Activated CD8-positive, alpha-beta T cell treated with anti-CD3 and anti-CD28 coated beads for 36 hours (primary cell): ENCODE measurements around the gene ANKRD2. TPM values are rescaled to one million over a fixed set of nuclear protein-coding genes. Genes with fewer than 3 reads are reported as not detected.

Experiments
- ATAC-seq: fragments of 200-7000 bp; cut with Tn5 transposase; one replicate; pipeline ENCODE4 v1.10.0; 2021; ENCODE audit warnings: mild to moderate bottlenecking, moderate library complexity
- CTCF ChIA-PET: fragments of 350-600 bp; sonication (Branson Sonifier 250); formaldehyde crosslinking; loops from one replicate; lab custom pipeline; 2021; ENCODE audit warnings: antibody characterized with exemption; lab: Charles Lee
- POLR2A ChIA-PET: fragments of 350-600 bp; sonication (Branson Sonifier 250); formaldehyde crosslinking; loops from one replicate; lab custom pipeline; 2021; ENCODE audit warnings: antibody characterized with exemption; lab: Charles Lee
- DNase-seq: peaks from one replicate; pipeline ENCODE4 v3.0.0-alpha.2; 2020
- H3K27ac Mint-ChIP-seq: one replicate; pipeline ENCODE4 v1.8.0; 2021; ENCODE audit warnings: mild to moderate bottlenecking, mixed read lengths
- H3K27me3 Mint-ChIP-seq: one replicate; pipeline ENCODE4 v1.8.0; 2021; ENCODE audit warnings: mixed read lengths
- H3K36me3 Mint-ChIP-seq: one replicate; pipeline ENCODE4 v1.8.0; 2021; ENCODE audit warnings: low read depth, mixed read lengths
- H3K4me1 Mint-ChIP-seq: one replicate; pipeline ENCODE4 v1.8.0; 2021; ENCODE audit warnings: low read depth, mixed read lengths
- H3K4me3 Mint-ChIP-seq: one replicate; pipeline ENCODE4 v1.8.0; 2021; ENCODE audit warnings: mild to moderate bottlenecking, moderate library complexity, mixed read lengths
- H3K9me3 Mint-ChIP-seq: one replicate; pipeline ENCODE4 v1.8.0; 2021; ENCODE audit warnings: mixed read lengths
- CTCF ChIP-seq: fragments of 200-600 bp; IDR thresholded peaks from one replicate; pipeline ENCODE4 v1.8.0; 2022; ENCODE audit warnings: antibody characterized with exemption, mild to moderate bottlenecking
- intact Hi-C: fragments of 100-400 bp; cut with micrococcal nuclease; formaldehyde crosslinking; loops from one replicate; pipeline ENCODE4 v1.10.0; 2022
- total RNA-seq, 2 experiments: library from RNA; stranded (reverse); gene quantifications; one replicate each; pipeline ENCODE4 v1.2.3, GENCODE V29; 2021

The ANKRD2 gene
- total RNA-seq, 2 experiments from 2014 or later = not detected

GRCh38 chr10:97631098-97631497 lies 58.5 kb downstream of the ANKRD2 start:
- H3K36me3 Mint-ChIP-seq = no peaks in the 10 kb centered on the region
- no peak overlapping the region for H3K4me3 Mint-ChIP-seq
- peaks cover 14% of the 10 kb centered on the region for H3K4me1 Mint-ChIP-seq
- ChIA-PET POLR2A (no interaction called here), CTCF (no interaction called here)
- DNase-seq (no peak), ATAC-seq (no peak)
- H3K9me3 Mint-ChIP-seq = no peaks in the 10 kb centered on the region
- intact Hi-C loops = no loop called here
- H3K27me3 Mint-ChIP-seq = no peaks in the 10 kb centered on the region
- no peak overlapping the region for H3K27ac Mint-ChIP-seq
- no peak for TF ChIP-seq CTCF

GRCh38 chr10:97632949-97633884 lies 60.6 kb downstream of the ANKRD2 start, which contains the start of gene MORN4:
Gene MORN4 (minus strand): TSS chr10:97633500. CDS start chr10:97619653, 13,847 bp downstream.
- POLR2A ChIA-PET = no interaction called here

More at GRCh38 chr10:97632949-97633884, 60.6 kb downstream of the ANKRD2 start, which contains the start of gene MORN4:
- no peak for TF ChIP-seq CTCF
- ATAC-seq (peak; percentile 98), DNase-seq (peak; percentile 93)
- CTCF ChIA-PET = interaction anchor here (0.9 to 1.2 kb wide), 2 partner anchors 9 to 12 kb away, joined by 3 read pairs; no protein-coding TSS in a partner anchor
- Mint-ChIP-seq H3K4me3 (peak within 1 kb of the TSS; percentile 93), H3K4me1 (peaks cover 14% of the 10 kb centered on the region), H3K9me3 (no peaks in the 10 kb centered on the region), H3K27me3 (no peaks in the 10 kb centered on the region), H3K27ac (peak within 1 kb of the TSS; percentile 84), H3K36me3 (no peaks in the 10 kb centered on the region)
- intact Hi-C loops = no loop called here

Other genes starting within 250 kb of the ANKRD2 start
- gene FRAT2, start 238.1 kb upstream of the ANKRD2 start, total RNA-seq = 1 to 10 TPM; 5.6 to 6.4 TPM
- gene RRP12, start 171.4 kb upstream of the ANKRD2 start, total RNA-seq = 10 to 100 TPM; 50.3 to 51.0 TPM
- 1,000 to 10,000 TPM; 1,193 to 1,205 TPM for gene PGAM1, start 146.6 kb upstream of the ANKRD2 start, total RNA-seq
- gene EXOSC1, start 126.8 kb upstream of the ANKRD2 start, total RNA-seq = 10 to 100 TPM; 43.3 to 49.2 TPM
- gene ZDHHC16, start 126.6 kb upstream of the ANKRD2 start, total RNA-seq = 10 to 100 TPM; 23.8 to 25.2 TPM
- 100 to 1,000 TPM; 107 to 108 TPM for gene MMS19, start 74.4 kb upstream of the ANKRD2 start, total RNA-seq
- gene UBTD1, start 73.9 kb upstream of the ANKRD2 start, total RNA-seq = 1 to 10 TPM; 1.6 to 2.1 TPM
- not detected for gene HOGA1, start 11.6 kb downstream of the ANKRD2 start, total RNA-seq
- not detected for gene C10orf62, start 16.9 kb downstream of the ANKRD2 start, total RNA-seq
- gene MORN4, start 60.7 kb downstream of the ANKRD2 start, total RNA-seq = 1 to 10 TPM; 3.2 to 3.9 TPM
- 1 to 10 TPM; 8.4 to 8.5 TPM for gene PI4K2A, start 67.9 kb downstream of the ANKRD2 start, total RNA-seq
- 1 to 10 TPM; 2.5 to 3.0 TPM for gene AVPI1, start 114.5 kb downstream of the ANKRD2 start, total RNA-seq
- 1 to 10 TPM; 2.3 to 2.9 TPM for gene MARVELD1, start 141.0 kb downstream of the ANKRD2 start, total RNA-seq
- 10 to 100 TPM; 18.1 to 20.1 TPM for gene ZFYVE27, start 164.3 kb downstream of the ANKRD2 start, total RNA-seq
- gene SFRP5, start 199.2 kb downstream of the ANKRD2 start, total RNA-seq = under 1 TPM; 0.60 to 0.74 TPM